Measurements from ENCODE around the gene C2CD4C.
"Not testable (repeated sequence)": the region's sequence is repeated elsewhere in the genome, so short reads cannot be mapped to it uniquely, and the experiment has no call there.

GRCh38 chr19:382578-382977 lies 26.4 kb downstream of the C2CD4C start:
- TF ChIP-seq CTCF (IDR thresholded peaks at IDR 0.05 in 8 of 11, conservative IDR thresholded peaks at IDR 0.05 in 3 of 11); POLR2A (IDR thresholded peaks at IDR 0.05): not testable (repeated sequence)
